ENCODE measurements around the gene BEST4.
"Not testable (repeated sequence)": the region's sequence is repeated elsewhere in the genome, so short reads cannot be mapped to it uniquely, and the experiment has no call there.

BEST4 gene

GRCh38 chr1:44757420-44757819 is 30.6 kb downstream of the BEST4 start:
- no peak overlapping the region for H3K4me3 Mint-ChIP-seq
- DNase-seq (no peak), ATAC-seq (replicated peaks) (peak in 1 of 2 donors; percentile 53)
- H3K9me3 Mint-ChIP-seq, result no peaks in the 10 kb centered on the region
- no peaks in the 10 kb centered on the region for H3K27me3 Mint-ChIP-seq
- peaks cover 14 to 22% of the 10 kb centered on the region in 2 donors for H3K4me1 Mint-ChIP-seq
- H3K27ac Mint-ChIP-seq, result peak overlapping the region; percentile 25
- H3K36me3 Mint-ChIP-seq, result peaks cover 3 to 13% of the 10 kb centered on the region in 2 donors

GRCh38 chr1:44747878-44748277 is 40.1 kb downstream of the BEST4 start:
- no peak overlapping the region for H3K27ac Mint-ChIP-seq
- DNase-seq, result no peak
- peaks cover 0 to 4% of the 10 kb centered on the region in 2 donors for H3K36me3 Mint-ChIP-seq
- no peak for ATAC-seq (replicated peaks)
- no peak overlapping the region for H3K4me3 Mint-ChIP-seq
- no peaks in the 10 kb centered on the region for H3K27me3 Mint-ChIP-seq
- peaks cover 0 to under 1% of the 10 kb centered on the region in 2 donors for H3K4me1 Mint-ChIP-seq
- no peaks in the 10 kb centered on the region for H3K9me3 Mint-ChIP-seq

GRCh38 chr1:44743211-44743610 is 44.8 kb downstream of the BEST4 start:
- no peak overlapping the region for H3K27ac Mint-ChIP-seq
- H3K27me3 Mint-ChIP-seq, result no peaks in the 10 kb centered on the region
- peaks cover 8 to 18% of the 10 kb centered on the region in 2 donors for H3K4me1 Mint-ChIP-seq
- peaks cover 0 to 6% of the 10 kb centered on the region in 2 donors for H3K36me3 Mint-ChIP-seq
- no peaks in the 10 kb centered on the region for H3K9me3 Mint-ChIP-seq
- no peak for ATAC-seq (replicated peaks)
- no peak for DNase-seq
- H3K4me3 Mint-ChIP-seq, result no peak overlapping the region

GRCh38 chr1:44740179-44740617 is 47.8 kb downstream of the BEST4 start:
- Mint-ChIP-seq H3K27ac (peak overlapping the region; percentile 92), H3K36me3 (peaks cover 0 to 3% of the 10 kb centered on the region in 2 donors), H3K9me3 (no peaks in the 10 kb centered on the region), H3K4me3 (peak overlapping the region; percentile 87 to 91), H3K27me3 (no peaks in the 10 kb centered on the region), H3K4me1 (peaks cover 8 to 18% of the 10 kb centered on the region in 2 donors)
- ATAC-seq (replicated peaks) (peak; percentile 28 to 43), DNase-seq (peak; percentile 13)

- Mint-ChIP-seq H3K36me3 (peaks cover 0 to 3% of the 10 kb centered on the region in 2 donors), H3K27me3 (no peaks in the 10 kb centered on the region), H3K4me1 (peaks cover 8 to 18% of the 10 kb centered on the region in 2 donors), H3K9me3 (no peaks in the 10 kb centered on the region), H3K4me3 (peak within 1 kb of the TSS; percentile 87 to 91), H3K27ac (peak within 1 kb of the TSS; percentile 92)
- ATAC-seq (replicated peaks) (peak; percentile 98 to 99), DNase-seq (peak; percentile 95)
Measured at GRCh38 chr1:44739307-44740178, 48.4 kb downstream of the BEST4 start, which contains the start of gene KIF2C. Gene KIF2C (plus strand): TSS chr1:44739837. CDS start chr1:44739933, 96 bp downstream.

GRCh38 chr1:44738953-44739306 is 49.0 kb downstream of the BEST4 start:
- H3K9me3 Mint-ChIP-seq; ATAC-seq (replicated peaks); DNase-seq; H3K27me3 Mint-ChIP-seq; H3K36me3 Mint-ChIP-seq: not testable (repeated sequence)
- Mint-ChIP-seq H3K27ac (peak overlapping the region; percentile 92), H3K4me3 (peak overlapping the region; percentile 87 to 91), H3K4me1 (peaks cover 8 to 18% of the 10 kb centered on the region in 2 donors)

GRCh38 chr1:44735992-44736391 is 52.0 kb downstream of the BEST4 start:
- no peak for ATAC-seq (replicated peaks)
- H3K4me1 Mint-ChIP-seq, result peaks cover 9 to 18% of the 10 kb centered on the region in 2 donors
- H3K27ac Mint-ChIP-seq, result no peak overlapping the region
- no peak for DNase-seq
- H3K9me3 Mint-ChIP-seq, result no peaks in the 10 kb centered on the region
- H3K36me3 Mint-ChIP-seq, result no peaks in the 10 kb centered on the region
- no peaks in the 10 kb centered on the region for H3K27me3 Mint-ChIP-seq
- H3K4me3 Mint-ChIP-seq, result no peak overlapping the region

GRCh38 chr1:44733784-44734183 is 54.2 kb downstream of the BEST4 start:
- H3K27ac Mint-ChIP-seq, result no peak overlapping the region
- H3K9me3 Mint-ChIP-seq, result no peaks in the 10 kb centered on the region
- H3K27me3 Mint-ChIP-seq, result no peaks in the 10 kb centered on the region
- no peak overlapping the region for H3K4me3 Mint-ChIP-seq
- ATAC-seq (replicated peaks) (no peak), DNase-seq (no peak)
- H3K4me1 Mint-ChIP-seq, result peaks cover 11 to 12% of the 10 kb centered on the region in 2 donors
- H3K36me3 Mint-ChIP-seq, result no peaks in the 10 kb centered on the region
